ENCODE results near the gene AMOTL1.

AMOTL1 gene

DNA sequence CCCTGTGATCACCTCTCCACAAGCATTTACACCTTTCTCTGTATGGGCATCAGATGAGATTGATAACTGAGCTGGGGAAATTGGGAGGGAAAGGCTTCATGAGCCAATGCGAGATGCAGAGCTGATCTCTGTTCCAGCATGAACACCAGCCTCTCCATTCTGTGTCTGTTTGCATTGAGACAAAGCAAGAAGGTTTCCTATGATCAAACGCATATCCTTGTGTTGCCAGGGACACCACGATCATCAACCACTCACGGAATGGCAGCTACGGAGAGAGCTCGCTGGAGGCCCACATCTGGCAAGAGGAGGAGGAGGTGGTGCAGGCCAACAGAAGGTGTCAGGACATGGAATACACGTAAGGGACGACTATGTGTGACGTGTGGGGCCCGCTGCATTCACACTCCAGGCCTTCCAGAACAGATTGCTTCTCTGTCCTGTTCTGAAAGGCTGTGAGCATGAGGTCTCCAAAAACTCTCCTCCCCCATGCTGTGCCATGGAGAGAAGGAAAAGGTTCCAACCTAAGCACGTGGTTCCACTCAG lies 96.4 kb downstream of the AMOTL1 start:
- no peaks in the 10 kb centered on the region for H3K27me3 ChIP-seq (ENCODE audit: control insufficient read depth, insufficient read depth, low read length)
- DNase-seq (ENCODE audit: low read depth, low spot score) = no peak
- no peaks in the 10 kb centered on the region; the same call in 1 of the 2 replicates for H3K4me1 ChIP-seq (ENCODE audit: control insufficient read depth, insufficient read depth, low read length)
- no peak overlapping the region for H3K27ac ChIP-seq (ENCODE audit: low read length)
- no peak overlapping the region for H3K4me3 ChIP-seq (ENCODE audit: low read length)
- no CpG with 5 or more reads among the region's 11 CpGs for WGBS (ENCODE audit: insufficient coverage, insufficient read length)
- no peaks in the 10 kb centered on the region for H3K9me3 ChIP-seq (ENCODE audit: control insufficient read depth, insufficient read depth, low read length)
- H3K36me3 ChIP-seq (ENCODE audit: control insufficient read depth, insufficient read depth, low read length) = peaks cover 13% of the 10 kb centered on the region

DNA sequence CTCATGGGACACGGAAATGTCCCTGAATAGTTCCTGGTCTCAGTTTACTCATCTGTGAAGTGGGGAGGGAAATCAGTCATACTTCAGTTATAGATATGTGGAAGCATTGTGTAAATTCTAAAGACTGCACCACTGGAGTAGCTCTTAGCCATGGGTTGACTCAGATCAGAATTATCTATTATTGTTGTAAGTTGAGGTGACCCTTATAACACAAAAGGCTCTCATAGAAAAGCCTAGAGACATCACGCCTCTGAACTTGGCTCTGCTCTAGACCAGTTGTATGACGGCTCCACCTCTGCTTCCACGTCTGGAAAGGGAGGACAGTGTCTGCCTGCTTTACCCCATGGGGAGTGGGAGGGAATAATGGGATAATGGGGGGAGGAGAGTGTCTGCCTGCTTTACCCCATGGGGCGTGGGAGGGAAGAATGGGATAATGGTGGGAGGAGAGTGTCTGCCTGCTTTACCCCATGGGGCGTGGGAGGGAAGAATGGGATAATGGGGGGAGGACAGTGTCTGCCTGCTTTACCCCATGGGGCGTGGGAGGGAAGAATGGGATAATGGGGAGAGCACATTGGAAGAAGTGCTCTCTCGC lies 98.2 kb downstream of the AMOTL1 start:
- no peaks in the 10 kb centered on the region for H3K9me3 ChIP-seq (ENCODE audit: control insufficient read depth, insufficient read depth, low read length)

DNA sequence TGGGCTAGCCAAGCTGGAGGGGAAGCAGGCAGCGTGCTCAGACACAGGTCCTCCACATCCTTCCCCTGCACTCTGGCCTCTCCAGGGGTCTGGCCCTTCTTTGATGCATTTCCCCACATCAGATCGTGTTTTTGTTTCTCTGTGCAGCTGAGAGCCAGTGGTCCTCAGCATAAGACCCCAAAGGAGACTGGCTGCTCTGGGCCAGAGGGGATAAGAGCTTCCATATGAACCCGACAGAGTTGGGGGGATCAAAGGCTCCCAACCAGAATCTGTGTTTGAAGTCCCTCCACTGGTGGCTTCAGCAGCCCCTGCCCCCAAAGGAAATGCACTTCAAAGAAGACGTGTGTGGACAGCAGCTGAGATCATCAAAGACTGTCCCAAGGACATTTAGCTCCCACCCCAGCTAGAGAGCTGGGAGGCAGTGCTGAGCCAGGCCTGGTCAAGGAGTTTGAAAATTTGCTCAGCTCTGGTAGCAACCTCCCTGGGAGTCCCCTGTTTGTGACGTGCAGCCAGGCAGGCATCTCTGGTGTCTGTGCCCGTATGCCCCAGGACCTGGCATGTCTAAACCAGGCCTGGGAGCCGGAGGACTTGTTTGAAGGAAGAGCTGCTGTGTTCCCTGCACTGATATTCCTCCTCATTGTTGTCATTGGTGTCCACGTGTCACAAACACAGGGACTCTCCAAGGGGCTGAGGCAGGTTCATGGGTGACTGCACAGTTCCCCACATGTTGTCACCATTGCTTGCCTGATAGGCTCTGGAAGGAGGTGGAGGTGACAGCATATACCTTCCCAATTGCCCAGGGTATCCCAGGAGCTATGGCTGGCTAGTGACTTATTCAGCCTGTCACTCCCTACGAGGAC lies 99.0 kb downstream of the AMOTL1 start:
- H3K27me3 ChIP-seq (ENCODE audit: control insufficient read depth, insufficient read depth, low read length) = no peaks in the 10 kb centered on the region
- H3K4me3 ChIP-seq (ENCODE audit: low read length) = no peak overlapping the region
- H3K36me3 ChIP-seq (ENCODE audit: control insufficient read depth, insufficient read depth, low read length) = peaks cover 18% of the 10 kb centered on the region
- no peak for DNase-seq (ENCODE audit: low read depth, low spot score)
- no peaks in the 10 kb centered on the region for H3K9me3 ChIP-seq (ENCODE audit: control insufficient read depth, insufficient read depth, low read length)
- H3K27ac ChIP-seq (ENCODE audit: low read length) = no peak overlapping the region
- WGBS (ENCODE audit: insufficient coverage, insufficient read length) = no CpG with 5 or more reads among the region's 9 CpGs
- no peaks in the 10 kb centered on the region; the same call in 1 of the 2 replicates for H3K4me1 ChIP-seq (ENCODE audit: control insufficient read depth, insufficient read depth, low read length)

More for the DNA sequence above, 98.2 kb downstream of the AMOTL1 start:
- H3K27ac ChIP-seq (ENCODE audit: low read length) = no peak overlapping the region
- peaks cover 16% of the 10 kb centered on the region for H3K36me3 ChIP-seq (ENCODE audit: control insufficient read depth, insufficient read depth, low read length)
- H3K27me3 ChIP-seq (ENCODE audit: control insufficient read depth, insufficient read depth, low read length) = no peaks in the 10 kb centered on the region
- DNase-seq (ENCODE audit: low read depth, low spot score) = no peak
- no peaks in the 10 kb centered on the region; the same call in 1 of the 2 replicates for H3K4me1 ChIP-seq (ENCODE audit: control insufficient read depth, insufficient read depth, low read length)
- no peak overlapping the region for H3K4me3 ChIP-seq (ENCODE audit: low read length)
- no CpG with 5 or more reads among the region's 8 CpGs for WGBS (ENCODE audit: insufficient coverage, insufficient read length)

DNA sequence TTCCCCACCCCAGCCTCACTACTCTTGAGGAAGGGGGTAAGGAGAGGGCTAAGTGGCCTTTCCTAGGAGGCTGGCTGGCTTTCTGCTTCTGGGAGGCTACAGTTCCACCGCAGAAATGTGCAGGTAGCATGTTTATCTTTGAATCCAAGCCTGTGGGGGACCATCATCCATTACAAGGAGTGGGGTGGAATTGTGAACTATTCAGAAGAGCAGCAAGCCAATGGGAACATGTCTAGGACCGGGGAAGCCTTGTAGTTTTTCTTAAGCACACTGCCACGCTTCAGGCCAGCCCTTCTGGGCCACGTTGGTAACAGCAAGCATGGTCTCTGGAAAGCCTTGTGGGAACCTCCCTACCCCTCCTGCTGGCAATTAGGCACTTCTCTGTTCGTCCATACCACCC lies 100.3 kb downstream of the AMOTL1 start:
- no peaks in the 10 kb centered on the region for H3K9me3 ChIP-seq (ENCODE audit: control insufficient read depth, insufficient read depth, low read length)
- no CpG with 5 or more reads among the region's 5 CpGs for WGBS (ENCODE audit: insufficient coverage, insufficient read length)
- no peaks in the 10 kb centered on the region for H3K27me3 ChIP-seq (ENCODE audit: control insufficient read depth, insufficient read depth, low read length)
- peaks cover 18% of the 10 kb centered on the region for H3K36me3 ChIP-seq (ENCODE audit: control insufficient read depth, insufficient read depth, low read length)
- no peak overlapping the region for H3K4me3 ChIP-seq (ENCODE audit: low read length)
- H3K4me1 ChIP-seq (ENCODE audit: control insufficient read depth, insufficient read depth, low read length) = no peaks in the 10 kb centered on the region; the same call in 1 of the 2 replicates
- no peak overlapping the region for H3K27ac ChIP-seq (ENCODE audit: low read length)
- no peak for DNase-seq (ENCODE audit: low read depth, low spot score)

DNA sequence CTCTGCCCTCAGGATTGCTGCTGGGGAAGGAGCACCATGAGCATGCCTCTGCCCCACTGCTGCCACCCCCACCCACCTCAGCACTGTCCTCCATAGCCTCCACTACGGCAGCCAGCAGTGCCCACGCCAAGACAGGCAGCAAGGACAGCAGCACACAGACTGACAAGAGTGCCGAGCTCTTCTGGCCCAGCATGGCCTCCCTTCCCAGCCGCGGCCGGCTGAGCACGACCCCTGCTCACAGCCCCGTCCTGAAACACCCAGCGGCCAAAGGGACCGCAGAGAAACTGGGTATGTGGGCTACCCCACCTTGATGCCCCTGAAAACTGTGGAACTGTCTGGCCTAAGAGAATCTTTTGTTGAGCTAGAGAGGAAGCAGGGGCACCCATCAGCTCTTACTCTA lies 101.0 kb downstream of the AMOTL1 start:
- WGBS (ENCODE audit: insufficient coverage, insufficient read length) = no CpG with 5 or more reads among the region's 10 CpGs
- Histone ChIP-seq H3K9me3 (ENCODE audit: control insufficient read depth, insufficient read depth, low read length) (no peaks in the 10 kb centered on the region), H3K4me1 (ENCODE audit: control insufficient read depth, insufficient read depth, low read length) (no peaks in the 10 kb centered on the region; the same call in 1 of the 2 replicates), H3K27me3 (ENCODE audit: control insufficient read depth, insufficient read depth, low read length) (no peaks in the 10 kb centered on the region), H3K4me3 (ENCODE audit: low read length) (no peak overlapping the region), H3K36me3 (ENCODE audit: control insufficient read depth, insufficient read depth, low read length) (peaks cover 18% of the 10 kb centered on the region), H3K27ac (ENCODE audit: low read length) (no peak overlapping the region)
- no peak for DNase-seq (ENCODE audit: low read depth, low spot score)

DNA sequence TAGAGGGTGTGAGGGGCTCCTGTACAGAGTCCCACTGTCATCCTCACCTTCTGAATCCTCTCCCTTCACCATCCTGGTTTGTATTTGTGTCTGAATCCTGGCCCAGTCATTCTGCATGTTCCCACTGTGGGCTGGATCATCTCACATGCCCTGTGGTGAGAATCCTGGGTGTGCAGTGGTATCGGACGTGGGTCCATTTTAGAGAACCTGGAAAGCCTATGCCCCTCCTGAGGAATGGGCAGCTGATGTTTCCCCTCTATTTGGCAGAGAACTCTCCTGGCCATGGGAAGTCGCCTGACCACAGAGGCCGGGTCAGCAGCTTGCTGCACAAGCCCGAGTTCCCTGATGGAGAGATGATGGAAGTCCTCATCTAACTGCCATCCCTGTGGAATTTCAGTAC lies 102.3 kb downstream of the AMOTL1 start:
- no CpG with 5 or more reads among the region's 5 CpGs for WGBS (ENCODE audit: insufficient coverage, insufficient read length)
- Histone ChIP-seq H3K4me3 (ENCODE audit: low read length) (no peak overlapping the region), H3K27me3 (ENCODE audit: control insufficient read depth, insufficient read depth, low read length) (no peaks in the 10 kb centered on the region), H3K27ac (ENCODE audit: low read length) (no peak overlapping the region), H3K4me1 (ENCODE audit: control insufficient read depth, insufficient read depth, low read length) (no peaks in the 10 kb centered on the region; the same call in 1 of the 2 replicates), H3K9me3 (ENCODE audit: control insufficient read depth, insufficient read depth, low read length) (no peaks in the 10 kb centered on the region), H3K36me3 (ENCODE audit: control insufficient read depth, insufficient read depth, low read length) (peaks cover 12% of the 10 kb centered on the region; the same call in 1 of the 2 replicates)
- no peak for DNase-seq (ENCODE audit: low read depth, low spot score)

DNA sequence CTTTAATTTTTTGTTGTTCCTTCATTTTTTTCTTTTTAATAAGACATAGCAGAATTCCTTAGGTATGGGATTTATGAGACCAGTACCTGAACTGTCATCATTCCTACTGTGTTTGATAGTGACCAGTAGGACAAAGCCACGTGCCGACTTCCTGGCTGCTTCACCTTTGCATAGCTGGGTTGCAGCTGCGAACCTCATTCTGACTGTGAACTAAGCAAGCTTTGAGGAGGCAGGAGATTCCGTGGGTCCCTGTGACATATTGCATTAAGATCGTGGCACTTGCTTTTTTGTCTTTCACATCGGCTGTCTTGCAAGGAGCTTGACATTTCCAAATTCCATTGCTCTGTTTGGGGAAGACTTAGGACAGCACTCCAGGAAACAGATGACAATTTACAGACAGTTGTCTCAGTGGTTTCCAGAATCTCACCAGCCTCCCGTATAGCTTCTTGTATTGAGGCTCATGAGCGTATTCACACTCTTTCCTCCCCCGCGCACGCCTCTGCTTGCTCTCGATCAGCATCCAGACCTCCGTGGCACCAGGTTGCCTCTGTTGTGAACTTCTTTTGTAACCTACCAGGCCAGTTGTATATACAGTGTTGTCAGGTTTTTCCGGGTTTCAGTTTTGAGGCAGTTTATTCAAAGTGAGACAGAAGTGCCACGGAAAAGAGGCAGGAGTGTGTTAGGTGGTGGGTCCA lies 103.5 kb downstream of the AMOTL1 start:
- H3K36me3 ChIP-seq (ENCODE audit: control insufficient read depth, insufficient read depth, low read length) = peaks cover 8% of the 10 kb centered on the region; the same call in 1 of the 2 replicates
- no peaks in the 10 kb centered on the region for H3K9me3 ChIP-seq (ENCODE audit: control insufficient read depth, insufficient read depth, low read length)
- H3K4me1 ChIP-seq (ENCODE audit: control insufficient read depth, insufficient read depth, low read length) = no peaks in the 10 kb centered on the region; the same call in 1 of the 2 replicates
- H3K27me3 ChIP-seq (ENCODE audit: control insufficient read depth, insufficient read depth, low read length) = no peaks in the 10 kb centered on the region
- no peak overlapping the region for H3K27ac ChIP-seq (ENCODE audit: low read length)
- WGBS (ENCODE audit: insufficient coverage, insufficient read length) = no CpG with 5 or more reads among the region's 15 CpGs
- no peak for DNase-seq (ENCODE audit: low read depth, low spot score)
- no peak overlapping the region for H3K4me3 ChIP-seq (ENCODE audit: low read length)

DNA sequence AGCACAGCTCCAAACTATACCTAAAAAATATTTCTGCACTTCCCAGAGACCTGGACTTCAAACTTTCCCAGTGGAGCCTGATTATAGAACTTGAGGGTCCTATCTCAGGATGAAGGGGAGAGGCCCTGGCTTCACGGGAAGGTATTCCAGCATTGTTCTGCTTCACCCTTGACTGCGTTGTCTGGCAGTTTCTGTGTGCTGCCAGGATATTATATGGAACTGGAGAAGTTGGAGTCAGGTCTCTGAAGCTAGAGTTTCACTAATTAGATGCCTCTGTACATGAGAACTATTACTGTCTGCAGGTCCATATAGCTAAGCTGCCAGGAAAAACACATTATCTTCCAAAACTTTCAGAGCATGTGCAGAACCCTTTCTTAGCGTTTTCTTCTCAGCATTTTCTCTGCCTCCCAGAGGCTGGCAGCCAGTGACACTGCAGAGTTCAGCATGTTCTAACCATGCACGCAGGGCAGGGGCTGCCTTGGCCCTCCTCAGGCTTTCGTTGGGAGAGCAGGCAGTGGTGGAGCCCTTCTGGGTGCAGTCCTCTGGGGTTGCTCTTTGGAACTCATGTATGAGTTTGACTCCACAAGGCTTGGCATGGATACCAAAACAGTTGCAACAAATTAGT lies 105.9 kb downstream of the AMOTL1 start:
- Histone ChIP-seq H3K27me3 (ENCODE audit: control insufficient read depth, insufficient read depth, low read length) (no peaks in the 10 kb centered on the region), H3K9me3 (ENCODE audit: control insufficient read depth, insufficient read depth, low read length) (no peaks in the 10 kb centered on the region), H3K27ac (ENCODE audit: low read length) (no peak overlapping the region), H3K4me1 (ENCODE audit: control insufficient read depth, insufficient read depth, low read length) (no peaks in the 10 kb centered on the region), H3K36me3 (ENCODE audit: control insufficient read depth, insufficient read depth, low read length) (peaks cover 13% of the 10 kb centered on the region; the same call in 1 of the 2 replicates), H3K4me3 (ENCODE audit: low read length) (no peak overlapping the region)
- no CpG with 5 or more reads among the region's 5 CpGs for WGBS (ENCODE audit: insufficient coverage, insufficient read length)
- no peak for DNase-seq (ENCODE audit: low read depth, low spot score)

DNA sequence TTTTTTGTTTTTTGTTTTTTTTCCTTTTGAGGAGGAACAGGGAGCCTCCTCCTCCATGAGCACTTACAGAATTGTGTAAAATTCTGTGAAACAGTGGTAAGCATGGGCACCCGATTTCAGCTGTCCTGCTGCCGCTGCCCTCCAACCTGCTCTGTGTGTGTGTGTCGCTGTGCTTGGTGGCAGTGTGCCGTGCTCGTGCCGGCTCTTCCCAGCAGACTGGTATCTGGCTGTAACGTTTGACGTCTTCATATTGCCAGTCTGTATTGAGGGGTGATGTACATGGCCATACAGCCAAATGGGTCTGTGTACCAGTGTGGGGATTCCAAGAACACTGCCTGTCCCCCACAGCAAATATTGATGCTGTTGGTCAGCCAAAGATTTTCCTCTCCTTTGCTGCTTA lies 108.1 kb downstream of the AMOTL1 start:
- 0 out of 2 replicates have a peak, but pooled peaks cover 7% of the 10 kb centered on the region for H3K36me3 ChIP-seq (ENCODE audit: control insufficient read depth, insufficient read depth, low read length)
- no peaks in the 10 kb centered on the region for H3K4me1 ChIP-seq (ENCODE audit: control insufficient read depth, insufficient read depth, low read length)
- no peak for DNase-seq (ENCODE audit: low read depth, low spot score)
- WGBS (ENCODE audit: insufficient coverage, insufficient read length) = no CpG with 5 or more reads among the region's 8 CpGs
- H3K4me3 ChIP-seq (ENCODE audit: low read length) = no peak overlapping the region
- no peaks in the 10 kb centered on the region for H3K9me3 ChIP-seq (ENCODE audit: control insufficient read depth, insufficient read depth, low read length)
- H3K27me3 ChIP-seq (ENCODE audit: control insufficient read depth, insufficient read depth, low read length) = no peaks in the 10 kb centered on the region
- no peak overlapping the region for H3K27ac ChIP-seq (ENCODE audit: low read length)
